ENCODE measurements around the gene LZTS2. TPM values are rescaled to one million over a fixed set of nuclear protein-coding genes. Genes with fewer than 3 reads are reported as not detected.

LZTS2 gene
- total and polyA plus RNA-seq, 5 experiments from 2014 or later = 10.8 to 34.3 (median 19.5) TPM

DNA sequence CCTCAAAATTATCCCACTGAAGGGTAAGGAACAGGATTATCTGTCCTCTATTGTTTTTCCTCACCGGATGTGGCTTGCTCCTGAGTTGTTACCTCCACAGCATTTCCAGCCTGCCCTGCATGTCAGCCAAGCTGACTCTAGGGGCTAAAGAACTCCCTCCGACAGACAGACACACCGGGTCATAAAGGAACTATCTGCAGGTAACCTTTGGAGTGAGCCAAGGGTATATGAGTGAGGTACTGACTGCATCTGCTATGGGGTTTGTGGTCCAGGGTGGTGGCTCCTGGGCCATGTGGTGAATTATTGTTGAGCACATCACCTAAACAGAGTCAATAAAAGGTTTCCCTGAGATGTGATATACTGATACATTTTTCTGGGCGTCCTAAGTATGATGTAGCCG is 55.3 kb downstream of the LZTS2 start:
- no peaks in the 10 kb centered on the region for H3K36me3 Mint-ChIP-seq
- DNase-seq (no peak), ATAC-seq (no peak)
- peaks cover 6 to 14% (median 8%) of the 10 kb centered on the region in 4 donors for H3K4me1 Mint-ChIP-seq
- no peak overlapping the region for H3K4me3 Mint-ChIP-seq
- POLR2A ChIA-PET = no interaction called here
- peaks cover 5 to 17% (median 12%) of the 10 kb centered on the region in 5 donors for H3K27me3 Mint-ChIP-seq
- H3K27ac Mint-ChIP-seq = no peak overlapping the region
- no peaks in the 10 kb centered on the region for H3K9me3 Mint-ChIP-seq

DNA sequence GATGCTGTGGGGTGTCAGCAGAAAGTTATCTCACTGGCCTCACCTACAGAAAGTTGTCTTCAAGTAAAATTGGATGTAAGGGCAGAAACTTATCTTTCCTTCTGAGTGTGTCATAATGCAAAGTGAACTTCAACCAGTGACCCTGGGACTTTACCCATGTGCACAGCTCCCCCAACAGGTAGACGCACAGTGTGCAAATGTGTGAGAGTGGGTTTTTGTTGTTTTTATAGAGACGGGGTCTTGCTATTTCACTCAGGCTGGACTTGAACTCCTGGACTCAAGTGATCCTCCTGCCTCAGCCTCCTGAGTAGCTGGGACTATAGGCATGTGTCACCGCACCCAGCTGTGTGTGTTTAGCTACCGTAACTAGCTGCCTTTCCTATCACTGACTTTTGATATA is 55.8 kb downstream of the LZTS2 start:
- no peaks in the 10 kb centered on the region for H3K36me3 Mint-ChIP-seq
- H3K9me3 Mint-ChIP-seq = no peaks in the 10 kb centered on the region
- H3K4me3 Mint-ChIP-seq = no peak overlapping the region
- DNase-seq = no peak
- ATAC-seq = no peak
- no peak overlapping the region for H3K27ac Mint-ChIP-seq
- POLR2A ChIA-PET = no interaction called here
- H3K27me3 Mint-ChIP-seq = peaks cover 5 to 12% (median 7%) of the 10 kb centered on the region in 5 donors
- H3K4me1 Mint-ChIP-seq = peaks cover 6 to 16% (median 9%) of the 10 kb centered on the region in 4 donors

DNA sequence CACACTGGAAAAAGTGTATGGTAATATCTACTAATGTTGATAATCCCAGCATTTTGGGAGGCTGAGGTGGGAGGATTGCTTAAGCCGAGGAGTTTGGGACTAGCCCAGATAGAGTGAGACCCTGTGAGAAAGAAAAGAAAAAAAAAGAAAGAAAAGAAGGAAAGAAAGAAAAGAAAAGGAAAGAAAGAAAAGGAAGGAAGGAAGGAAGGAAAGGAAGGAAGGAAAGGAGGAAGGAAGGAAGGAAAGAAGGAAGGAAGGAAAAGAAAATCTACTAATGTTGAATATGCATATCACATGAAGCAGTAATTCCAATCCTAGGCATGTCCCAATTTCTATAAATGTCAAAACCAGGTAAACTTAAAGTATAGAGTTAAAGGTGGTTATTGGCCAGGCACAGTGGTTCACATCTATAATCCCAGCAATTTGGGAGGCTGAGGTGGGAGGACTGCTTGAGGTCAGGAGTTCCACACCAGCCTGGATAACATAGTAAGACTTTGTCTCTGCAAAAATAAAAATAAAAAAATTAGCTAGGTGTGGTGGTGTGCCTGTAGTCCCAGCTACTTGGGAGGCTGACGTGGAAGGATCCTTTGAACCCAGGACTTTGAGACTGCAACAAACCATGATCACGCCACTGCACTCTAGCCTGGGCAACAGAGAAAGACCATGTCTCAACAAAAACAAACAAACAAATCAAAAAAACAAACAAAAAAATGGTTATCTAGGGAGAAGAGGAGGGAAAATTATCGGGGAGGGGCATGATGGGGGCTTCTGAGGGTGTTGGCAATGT is 57.0 kb downstream of the LZTS2 start:
- ATAC-seq = no peak
- H3K4me3 Mint-ChIP-seq = no peak overlapping the region

More for the DNA sequence above, 57.0 kb downstream of the LZTS2 start:
- no peak for DNase-seq
- H3K9me3 Mint-ChIP-seq = no peaks in the 10 kb centered on the region
- H3K36me3 Mint-ChIP-seq = no peaks in the 10 kb centered on the region
- POLR2A ChIA-PET = no interaction called here
- peaks cover 6 to 16% (median 11%) of the 10 kb centered on the region in 4 donors for H3K4me1 Mint-ChIP-seq
- H3K27ac Mint-ChIP-seq = peak overlapping the region in 1 of 10 donors; percentile 32
- peaks cover 0 to 3% (median 0%) of the 10 kb centered on the region in 5 donors for H3K27me3 Mint-ChIP-seq

Small RNA genes lying within 50 kb of the gene (microRNA-seq; reads per million reads assigned to microRNA genes)
- gene MIR608 (ENCODE audit: borderline microRNAs expressed) = not detected

Other genes starting within 250 kb of the LZTS2 start
- gene SLF2, start 86.8 kb upstream of the LZTS2 start, total RNA-seq = 10 to 100 TPM; 45.8 to 46.1 TPM
- 10 to 100 TPM in 2 of 3 donors, 1 to 10 TPM in 1; 9.7 to 11.2 (median 11.0) TPM for gene SLF2, start 86.8 kb upstream of the LZTS2 start, polyA plus RNA-seq
- gene SEMA4G, start 30.3 kb upstream of the LZTS2 start, total RNA-seq = 1 to 10 TPM; 1.6 to 2.0 TPM
- under 1 TPM in 1 of 3 donors, not detected in 2; 0.14 TPM for gene SEMA4G, start 30.3 kb upstream of the LZTS2 start, polyA plus RNA-seq
- gene MRPL43, start 12.3 kb upstream of the LZTS2 start, total RNA-seq = 10 to 100 TPM; 64.9 to 66.6 TPM
- 100 to 1,000 TPM; 117 to 136 (median 123) TPM for gene MRPL43, start 12.3 kb upstream of the LZTS2 start, polyA plus RNA-seq
- gene TWNK, start 12.3 kb upstream of the LZTS2 start, total RNA-seq = 10 to 100 TPM; 17.0 to 18.2 TPM
- gene TWNK, start 12.3 kb upstream of the LZTS2 start, polyA plus RNA-seq = 10 to 100 TPM in 1 of 3 donors, 1 to 10 TPM in 2; 5.3 to 18.2 (median 9.7) TPM
- gene PDZD7, start 31.3 kb downstream of the LZTS2 start, total RNA-seq = 1 to 10 TPM; 1.3 to 1.4 TPM
- 1 to 10 TPM in 1 of 3 donors, under 1 TPM in 2; 0.39 to 1.1 (median 0.89) TPM for gene PDZD7, start 31.3 kb downstream of the LZTS2 start, polyA plus RNA-seq
- gene SFXN3, start 31.4 kb downstream of the LZTS2 start, total RNA-seq = 10 to 100 TPM; 63.1 to 66.9 TPM
- 10 to 100 TPM in 2 of 3 donors, 1 to 10 TPM in 1; 9.9 to 11.5 (median 11.2) TPM for gene SFXN3, start 31.4 kb downstream of the LZTS2 start, polyA plus RNA-seq
- gene KAZALD1, start 62.2 kb downstream of the LZTS2 start, total RNA-seq = not detected
- not detected for gene KAZALD1, start 62.2 kb downstream of the LZTS2 start, polyA plus RNA-seq
- gene TLX1, start 131.5 kb downstream of the LZTS2 start, total RNA-seq = not detected
- not detected for gene TLX1, start 131.5 kb downstream of the LZTS2 start, polyA plus RNA-seq
- not detected for gene LBX1, start 229.7 kb downstream of the LZTS2 start, total RNA-seq
- gene LBX1, start 229.7 kb downstream of the LZTS2 start, polyA plus RNA-seq = not detected